Endothelial cell of umbilical vein (primary cell): Measurements from ENCODE around the gene ITGB1BP1. TPM values are rescaled to one million over a fixed set of nuclear protein-coding genes. Genes with fewer than 3 reads are reported as not detected.

Experiments
- BruUV-seq: library from RNA; stranded (reverse); fragments of 400-500 nt; replicated peaks from 2 replicates; lab custom pipeline; 2021; lab: Mats Ljungman, UMichigan
- CTCF ChIA-PET: fragments of 300-600, 350-600 bp; sonication (Branson Sonifier 250); formaldehyde crosslinking; loops from one replicate; lab custom pipeline; 2021; ENCODE audit warnings: antibody characterized with exemption, inconsistent platforms; lab: Charles Lee
- POLR2A ChIA-PET: fragments of 300-600, 350-600 bp; sonication (Branson Sonifier 250); formaldehyde crosslinking; loops from one replicate; lab custom pipeline; 2021; ENCODE audit warnings: antibody characterized with exemption, inconsistent platforms; lab: Charles Lee
- DNase-seq: peaks from one replicate; pipeline ENCODE4 v3.0.0-alpha.2; 2011; ENCODE audit warnings: low read depth, low spot score
- FAIRE-seq: peaks from 2 replicates; lab custom pipeline; 2011; peaks lifted over from hg19 to GRCh38; lab: Jason Lieb, UNC
- H2AFZ ChIP-seq: 2 replicates; pipeline ENCODE4 v1.6.0; 2012; ENCODE audit warnings: low read depth, low read length, control low read depth, inconsistent platforms
- H3K27ac ChIP-seq: 2 replicates; pipeline ENCODE4 v1.5.1; 2011; ENCODE audit warnings: low read depth, mild to moderate bottlenecking, control low read depth, low read length, moderate library complexity; ENCODE audit not compliant: insufficient read depth
- H3K27me3 ChIP-seq, 2 experiments: 2 replicates each; pipeline versions ENCODE4 v1.6.0 to v1.6.1; 2011; ENCODE audit warnings: low read length in 2 of 2, mixed read lengths in 1 of 2; ENCODE audit not compliant: control insufficient read depth in 2 of 2, insufficient read depth in 2 of 2
- H3K36me3 ChIP-seq, 2 experiments: 2 replicates in 1 of 2; 3 replicates in 1 of 2; pipeline ENCODE4 v1.5.1; 2011; ENCODE audit warnings: low read length in 2 of 2, mild to moderate bottlenecking in 1 of 2, moderate library complexity in 1 of 2; ENCODE audit not compliant: control insufficient read depth in 2 of 2, insufficient read depth in 2 of 2; ENCODE audit errors: extremely low read depth in 1 of 2
- H3K4me1 ChIP-seq: 3 replicates; pipeline ENCODE4 v1.5.1; 2011; ENCODE audit warnings: mild to moderate bottlenecking, low read length; ENCODE audit not compliant: control insufficient read depth, insufficient read depth; ENCODE audit errors: extremely low read depth
- H3K4me2 ChIP-seq: 2 replicates; pipeline ENCODE4 v1.6.1; 2011; ENCODE audit warnings: low read length, control low read depth, mixed read lengths; ENCODE audit not compliant: insufficient read depth
- H3K4me3 ChIP-seq, 3 experiments: fragments of 200-600 bp in 1 of 3; sonication (generic), shearing (Covaris generic) in 1 of 3; replicated peaks in 1 of 3; 2 replicates each; pipeline ENCODE4 v1.5.1; 2011 to 2016; ENCODE audit warnings: control low read depth in 3 of 3, low read length in 3 of 3, mild to moderate bottlenecking in 2 of 3, inconsistent platforms in 1 of 3, low read depth in 1 of 3, moderate library complexity in 1 of 3; ENCODE audit not compliant: insufficient read depth in 1 of 3
- H3K79me2 ChIP-seq: 2 replicates; pipeline ENCODE4 v1.6.0; 2012; ENCODE audit warnings: low read length, inconsistent platforms; ENCODE audit not compliant: control insufficient read depth, insufficient read depth
- H3K9ac ChIP-seq: replicated peaks from 2 replicates; pipeline ENCODE3; 2011; ENCODE audit warnings: low read length, control low read depth; ENCODE audit not compliant: insufficient read depth; ENCODE audit errors: extremely low read depth
- H3K9me1 ChIP-seq: replicated peaks from 3 replicates; pipeline ENCODE4 v1.6.0; 2011; ENCODE audit warnings: mild to moderate bottlenecking, low read length; ENCODE audit not compliant: control insufficient read depth, insufficient read depth; ENCODE audit errors: extremely low read depth
- H3K9me3 ChIP-seq: replicated peaks from 2 replicates; pipeline ENCODE4 v1.5.1; 2012; ENCODE audit warnings: low read length, inconsistent platforms; ENCODE audit not compliant: control insufficient read depth, insufficient read depth
- H4K20me1 ChIP-seq: replicated peaks from 2 replicates; pipeline ENCODE3; 2011; ENCODE audit warnings: mild to moderate bottlenecking, low read length; ENCODE audit not compliant: control insufficient read depth, insufficient read depth; ENCODE audit errors: extremely low read depth
- EZH2 ChIP-seq: IDR thresholded peaks from 2 replicates; pipeline ENCODE4 v1.6.1; 2012; ENCODE audit warnings: borderline replicate concordance, low read depth, mild to moderate bottlenecking, moderate library complexity, low read length, inconsistent platforms; ENCODE audit not compliant: severe bottlenecking
- FOS ChIP-seq: IDR thresholded peaks from 2 replicates; pipeline ENCODE4 v1.6.1; 2011; ENCODE audit warnings: mild to moderate bottlenecking, low read length, moderate library complexity, borderline replicate concordance; ENCODE audit not compliant: insufficient read depth
- GATA2 ChIP-seq: IDR thresholded peaks from 2 replicates; pipeline ENCODE4 v1.7.0; 2011; ENCODE audit warnings: low read depth, mild to moderate bottlenecking, moderate library complexity, mixed read lengths, low read length; ENCODE audit not compliant: insufficient read length, insufficient read depth
- JUN ChIP-seq: IDR thresholded peaks from 2 replicates; pipeline ENCODE4 v1.6.1; 2011; ENCODE audit warnings: borderline replicate concordance, low read depth; ENCODE audit not compliant: insufficient read length, insufficient read depth
- MYC ChIP-seq: IDR thresholded peaks from one replicate; pipeline ENCODE4 v1.6.1; 2011; ENCODE audit warnings: mild to moderate bottlenecking, low read depth, low read length
- POLR2A ChIP-seq: IDR thresholded peaks from 2 replicates; pipeline ENCODE4 v1.6.1; 2012; ENCODE audit warnings: low read depth, mild to moderate bottlenecking, control low read depth, low read length
- POLR2AphosphoS5 ChIP-seq: IDR thresholded peaks from 2 replicates; pipeline ENCODE4 v1.6.1; 2012; ENCODE audit warnings: low read depth, mild to moderate bottlenecking, control low read depth, low read length, moderate library complexity; ENCODE audit not compliant: insufficient read depth
- dilution Hi-C: fragments of 300-500 bp; cut with MboI; formaldehyde crosslinking; loops from one replicate; pipeline ENCODE4 v1.15.0; 2019; ENCODE audit warnings: low sequenced_read_pairs; ENCODE audit not compliant: extremely low pct_ligation_motif_present
- intact Hi-C: fragments of 100-400 bp; cut with micrococcal nuclease; formaldehyde crosslinking; loops from one replicate; pipeline ENCODE4 v1.10.0; 2022
- polyA plus RNA-seq, 4 experiments: library from polyadenylated mRNA; depleted of rRNA in 3 of 4; stranded (reverse) in 3 of 4; unstranded in 1 of 4; fragments of >200 nt; gene quantifications; 2 replicates each; pipeline versions ENCODE4 v1.2.1 to v1.2.3, GENCODE V29; 2011 to 2012; ENCODE audit warnings: missing spikeins in 1 of 4
- total RNA-seq: library from RNA; stranded (reverse); gene quantifications from 2 replicates; pipeline ENCODE4 v1.2.3, GENCODE V29; 2021
- TF ChIP-seq, protein P1 (sequence below), 2 donors: IDR thresholded peaks; 1 replicate in 1 of 2; 2 replicates in 1 of 2; pipeline ENCODE4 v1.5.1; 2011; ENCODE audit warnings: low read length in 2 of 2, mild to moderate bottlenecking in 2 of 2, moderate library complexity in 2 of 2, control low read depth in 1 of 2, inconsistent platforms in 1 of 2, low read depth in 1 of 2; ENCODE audit not compliant: insufficient read depth in 1 of 2; ENCODE audit errors: extremely low read depth in 1 of 2
- TF ChIP-seq, protein P2 (sequence below): IDR thresholded peaks from 2 replicates; pipeline ENCODE4 v1.6.1; 2011; ENCODE audit not compliant: insufficient read depth, insufficient read length

The ITGB1BP1 gene
- total and polyA plus RNA-seq, 2 donors (not counting 3 experiments of a cell fraction or from before 2014, with no cell fraction given), result 45.0 to 170 TPM

DNA sequence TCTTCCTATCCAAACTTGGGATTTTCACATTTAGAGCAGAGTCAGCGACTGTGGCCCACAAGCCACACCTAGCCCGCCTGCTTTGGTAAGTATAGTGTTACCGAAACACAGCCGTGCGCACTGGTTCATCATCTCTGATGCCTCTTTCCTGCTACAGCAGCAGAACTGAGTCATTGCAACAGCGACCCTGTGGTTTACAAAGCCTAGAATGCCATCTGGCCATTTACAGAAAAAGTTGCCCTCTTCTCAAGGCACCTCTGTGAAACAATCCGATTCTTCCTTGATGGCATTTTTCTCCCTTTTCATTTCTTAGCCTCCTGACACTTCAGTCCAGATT lies 40.3 kb upstream of the ITGB1BP1 start:
- Histone ChIP-seq H4K20me1 (no peaks in the 10 kb centered on the region), H3K4me2 (no peak overlapping the region), H3K27me3 (no peaks in the 10 kb centered on the region), H2AFZ (no peak overlapping the region), H3K9ac (no peak overlapping the region), H3K9me3 (no peaks in the 10 kb centered on the region), H3K4me1 (no peaks in the 10 kb centered on the region), H3K9me1 (no peaks in the 10 kb centered on the region), H3K79me2 (no peaks in the 10 kb centered on the region), H3K4me3 (no peak overlapping the region), H3K27ac (no peak overlapping the region), H3K36me3 (peaks cover 0 to 7% of the 10 kb centered on the region in 2 experiments)
- TF ChIP-seq POLR2AphosphoS5 (no peak), GATA2 (no peak), POLR2A (no peak), JUN (no peak), FOS (no peak), EZH2 (no peak), MYC (no peak)
- TF ChIP-seq, protein P1, sequence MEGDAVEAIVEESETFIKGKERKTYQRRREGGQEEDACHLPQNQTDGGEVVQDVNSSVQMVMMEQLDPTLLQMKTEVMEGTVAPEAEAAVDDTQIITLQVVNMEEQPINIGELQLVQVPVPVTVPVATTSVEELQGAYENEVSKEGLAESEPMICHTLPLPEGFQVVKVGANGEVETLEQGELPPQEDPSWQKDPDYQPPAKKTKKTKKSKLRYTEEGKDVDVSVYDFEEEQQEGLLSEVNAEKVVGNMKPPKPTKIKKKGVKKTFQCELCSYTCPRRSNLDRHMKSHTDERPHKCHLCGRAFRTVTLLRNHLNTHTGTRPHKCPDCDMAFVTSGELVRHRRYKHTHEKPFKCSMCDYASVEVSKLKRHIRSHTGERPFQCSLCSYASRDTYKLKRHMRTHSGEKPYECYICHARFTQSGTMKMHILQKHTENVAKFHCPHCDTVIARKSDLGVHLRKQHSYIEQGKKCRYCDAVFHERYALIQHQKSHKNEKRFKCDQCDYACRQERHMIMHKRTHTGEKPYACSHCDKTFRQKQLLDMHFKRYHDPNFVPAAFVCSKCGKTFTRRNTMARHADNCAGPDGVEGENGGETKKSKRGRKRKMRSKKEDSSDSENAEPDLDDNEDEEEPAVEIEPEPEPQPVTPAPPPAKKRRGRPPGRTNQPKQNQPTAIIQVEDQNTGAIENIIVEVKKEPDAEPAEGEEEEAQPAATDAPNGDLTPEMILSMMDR (IDR thresholded peaks at IDR 0.05; ENCODE audit: extremely low read depth in 1 of 2, insufficient read depth in 1 of 2, low read depth in 1 of 2, low read length in 2 of 2), result no peak
- TF ChIP-seq, protein P2, sequence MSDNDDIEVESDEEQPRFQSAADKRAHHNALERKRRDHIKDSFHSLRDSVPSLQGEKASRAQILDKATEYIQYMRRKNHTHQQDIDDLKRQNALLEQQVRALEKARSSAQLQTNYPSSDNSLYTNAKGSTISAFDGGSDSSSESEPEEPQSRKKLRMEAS, result no peak
- ChIA-PET CTCF (no interaction called here), POLR2A (no interaction called here)
- BruUV-seq, result no TSS peak
- dilution Hi-C loops (no loop called here), intact Hi-C loops (no loop called here)
- FAIRE-seq, result no peak
- no peak for DNase-seq
